ENCODE data around the gene FBXL16. TPM values are rescaled to one million over a fixed set of nuclear protein-coding genes. Genes with fewer than 3 reads are reported as not detected.

FBXL16 gene
- total and polyA plus RNA-seq, 2 experiments from 2014 or later: 0.07 to 0.28 TPM

GRCh38 chr16:706189-707061 is 824 bp upstream of the FBXL16 start:
- Histone ChIP-seq H3K9me2 (replicated peaks; ENCODE audit: insufficient read depth) (no peaks in the 10 kb centered on the region), H3K4me1 (ENCODE audit: insufficient read depth) (no peaks in the 10 kb centered on the region), H3K4me3 (no peak overlapping the region), H3K27me3 (peaks cover 85% of the 10 kb centered on the region), H3K36me3 (replicated peaks; ENCODE audit: insufficient read depth, low read depth) (no peaks in the 10 kb centered on the region), H3K4me2 (peak overlapping the region; percentile 54), H3K79me2 (no peaks in the 10 kb centered on the region), H4K20me1 (ENCODE audit: insufficient read depth, poor library complexity, severe bottlenecking) (no peaks in the 10 kb centered on the region), H3K27ac (no peak overlapping the region), H3K9me3 (ENCODE audit: low read depth) (no peaks in the 10 kb centered on the region), H2AFZ (no peak overlapping the region)
- WGBS (ENCODE audit: low lambda C conversion rate, missing lambda C conversion rate): 8% methylated on average over 39 of the region's 49 CpGs
- no peak for DNase-seq (ENCODE audit: low spot score)
- TF ChIP-seq CTCF (IDR thresholded peaks at IDR 0.05; ENCODE audit: poor library complexity) (no peak), EZH2 (IDR thresholded peaks at IDR 0.05; ENCODE audit: borderline replicate concordance) (peak; percentile 82), EZH2phosphoT487 (IDR thresholded peaks at IDR 0.05; ENCODE audit: low read depth, severe bottlenecking, unreplicated experiment) (peak; percentile 34)

- Histone ChIP-seq H3K79me2 (no peaks in the 10 kb centered on the region), H3K27me3 (peaks cover 87% of the 10 kb centered on the region), H4K20me1 (ENCODE audit: insufficient read depth, poor library complexity, severe bottlenecking) (no peaks in the 10 kb centered on the region), H3K4me3 (no peak overlapping the region), H3K9me2 (replicated peaks; ENCODE audit: insufficient read depth) (no peaks in the 10 kb centered on the region), H3K36me3 (replicated peaks; ENCODE audit: insufficient read depth, low read depth) (no peaks in the 10 kb centered on the region), H3K4me1 (ENCODE audit: insufficient read depth) (no peaks in the 10 kb centered on the region), H3K27ac (no peak overlapping the region), H2AFZ (no peak overlapping the region), H3K4me2 (no peak overlapping the region), H3K9me3 (ENCODE audit: low read depth) (no peaks in the 10 kb centered on the region)
- DNase-seq (ENCODE audit: low spot score): no peak
- TF ChIP-seq CTCF (IDR thresholded peaks at IDR 0.05; ENCODE audit: poor library complexity) (no peak), EZH2phosphoT487 (IDR thresholded peaks at IDR 0.05; ENCODE audit: low read depth, severe bottlenecking, unreplicated experiment) (no peak), EZH2 (IDR thresholded peaks at IDR 0.05; ENCODE audit: borderline replicate concordance) (no peak)
- 32% methylated on average over 27 of the region's 50 CpGs for WGBS (ENCODE audit: low lambda C conversion rate, missing lambda C conversion rate)
Observed at GRCh38 chr16:704552-705380, 835 bp downstream of the FBXL16 start.

- Histone ChIP-seq H3K27me3 (peaks cover 87% of the 10 kb centered on the region), H3K4me2 (no peak overlapping the region)
- TF ChIP-seq EZH2phosphoT487 (IDR thresholded peaks at IDR 0.05; ENCODE audit: low read depth, severe bottlenecking, unreplicated experiment): no peak
- no peak for TF ChIP-seq CTCF (IDR thresholded peaks at IDR 0.05; ENCODE audit: poor library complexity)
- no peak for TF ChIP-seq EZH2 (IDR thresholded peaks at IDR 0.05; ENCODE audit: borderline replicate concordance)
Observed at GRCh38 chr16:704047-704446, 1.6 kb downstream of the FBXL16 start.

More at GRCh38 chr16:704047-704446, 1.6 kb downstream of the FBXL16 start:
- no peak overlapping the region for H3K4me3 ChIP-seq
- no peaks in the 10 kb centered on the region for H3K79me2 ChIP-seq
- H3K9me3 ChIP-seq (ENCODE audit: low read depth): no peaks in the 10 kb centered on the region
- H3K36me3 ChIP-seq (replicated peaks; ENCODE audit: insufficient read depth, low read depth): no peaks in the 10 kb centered on the region
- no peak for DNase-seq (ENCODE audit: low spot score)
- H4K20me1 ChIP-seq (ENCODE audit: insufficient read depth, poor library complexity, severe bottlenecking): no peaks in the 10 kb centered on the region
- H3K27ac ChIP-seq: no peak overlapping the region
- H2AFZ ChIP-seq: no peak overlapping the region
- WGBS (ENCODE audit: low lambda C conversion rate, missing lambda C conversion rate): 77% methylated on average over 7 of the region's 7 CpGs
- H3K9me2 ChIP-seq (replicated peaks; ENCODE audit: insufficient read depth): no peaks in the 10 kb centered on the region
- H3K4me1 ChIP-seq (ENCODE audit: insufficient read depth): no peaks in the 10 kb centered on the region
